GM21786 (cell line): ENCODE data around the gene C4orf51.
"Not testable (repeated sequence)": the region's sequence is repeated elsewhere in the genome, so short reads cannot be mapped to it uniquely, and the experiment has no call there.

Experiments used
- ATAC-seq: cut with Tn5 transposase; IDR thresholded peaks from one replicate; pipeline ENCODE4 v1.9.1; 2021; ENCODE audit not compliant: unreplicated experiment

Gene C4orf51

GRCh38 chr4:145679991-145680455, at the start of gene C4orf51:
Gene C4orf51, plus strand, starts transcription at chr4:145680146. Its CDS starts 58 bp downstream, at chr4:145680204.
- no peak for ATAC-seq

- ATAC-seq = no peak
These were observed 44.8 kb upstream of the C4orf51 start for GRCh38 chr4:145635117-145635516.

- no peak for ATAC-seq
These were observed 44.3 kb upstream of the C4orf51 start for GRCh38 chr4:145635630-145636029.

- ATAC-seq = no peak
These were observed 40.7 kb upstream of the C4orf51 start for GRCh38 chr4:145639186-145639698.

GRCh38 chr4:145640236-145640635, 39.7 kb upstream of the C4orf51 start:
- not testable (repeated sequence) for ATAC-seq

- no peak for ATAC-seq
These were observed 36.7 kb upstream of the C4orf51 start for GRCh38 chr4:145643295-145643694.

- no peak for ATAC-seq
These were observed 35.2 kb upstream of the C4orf51 start for GRCh38 chr4:145644699-145645098.

- no peak for ATAC-seq
These were observed 23.8 kb upstream of the C4orf51 start for GRCh38 chr4:145656156-145656555.

- ATAC-seq = no peak
These were observed 19.9 kb upstream of the C4orf51 start for GRCh38 chr4:145660064-145660463.

GRCh38 chr4:145663194-145663593, 16.8 kb upstream of the C4orf51 start:
- ATAC-seq = no peak

- ATAC-seq = no peak
These were observed 14.2 kb upstream of the C4orf51 start for GRCh38 chr4:145665773-145666172.

GRCh38 chr4:145670422-145670821, 9.5 kb upstream of the C4orf51 start:
- no peak for ATAC-seq

- ATAC-seq = no peak
These were observed 426 bp upstream of the C4orf51 start for GRCh38 chr4:145679520-145679919.

GRCh38 chr4:145680902-145681301, 956 bp downstream of the C4orf51 start:
- no peak for ATAC-seq

- ATAC-seq = no peak
These were observed 1.6 kb downstream of the C4orf51 start for GRCh38 chr4:145681518-145681917.

GRCh38 chr4:145681956-145682355, 2.0 kb downstream of the C4orf51 start:
- no peak for ATAC-seq

GRCh38 chr4:145686991-145687390, 7.0 kb downstream of the C4orf51 start:
- ATAC-seq = no peak

GRCh38 chr4:145690610-145691009, 10.7 kb downstream of the C4orf51 start:
- no peak for ATAC-seq

GRCh38 chr4:145691416-145691815, 11.5 kb downstream of the C4orf51 start:
- not testable (repeated sequence) for ATAC-seq

- no peak for ATAC-seq
These were observed 15.0 kb downstream of the C4orf51 start for GRCh38 chr4:145694929-145695328.

GRCh38 chr4:145697332-145697731, 17.4 kb downstream of the C4orf51 start:
- no peak for ATAC-seq

GRCh38 chr4:145698507-145698906, 18.6 kb downstream of the C4orf51 start:
- ATAC-seq = no peak

GRCh38 chr4:145703850-145704497, 24.0 kb downstream of the C4orf51 start:
- ATAC-seq = no peak
